Stimulated activated CD4-positive, alpha-beta T cell treated with anti-CD3 and anti-CD28 coated beads, Interleukin-4, amount 100 ng/mL, for 48 hours (primary cell): ENCODE results near the gene IDH3A.
A peak's percentile ranks its signal among the peaks of the same experiment; 100 is the strongest.

ENCODE experiments used
- DNase-seq, 2 donors: peaks; one replicate each; pipeline ENCODE4 v3.0.0-alpha.2; 2020; ENCODE audit warnings: low read depth in 2 of 2

The IDH3A gene

DNA sequence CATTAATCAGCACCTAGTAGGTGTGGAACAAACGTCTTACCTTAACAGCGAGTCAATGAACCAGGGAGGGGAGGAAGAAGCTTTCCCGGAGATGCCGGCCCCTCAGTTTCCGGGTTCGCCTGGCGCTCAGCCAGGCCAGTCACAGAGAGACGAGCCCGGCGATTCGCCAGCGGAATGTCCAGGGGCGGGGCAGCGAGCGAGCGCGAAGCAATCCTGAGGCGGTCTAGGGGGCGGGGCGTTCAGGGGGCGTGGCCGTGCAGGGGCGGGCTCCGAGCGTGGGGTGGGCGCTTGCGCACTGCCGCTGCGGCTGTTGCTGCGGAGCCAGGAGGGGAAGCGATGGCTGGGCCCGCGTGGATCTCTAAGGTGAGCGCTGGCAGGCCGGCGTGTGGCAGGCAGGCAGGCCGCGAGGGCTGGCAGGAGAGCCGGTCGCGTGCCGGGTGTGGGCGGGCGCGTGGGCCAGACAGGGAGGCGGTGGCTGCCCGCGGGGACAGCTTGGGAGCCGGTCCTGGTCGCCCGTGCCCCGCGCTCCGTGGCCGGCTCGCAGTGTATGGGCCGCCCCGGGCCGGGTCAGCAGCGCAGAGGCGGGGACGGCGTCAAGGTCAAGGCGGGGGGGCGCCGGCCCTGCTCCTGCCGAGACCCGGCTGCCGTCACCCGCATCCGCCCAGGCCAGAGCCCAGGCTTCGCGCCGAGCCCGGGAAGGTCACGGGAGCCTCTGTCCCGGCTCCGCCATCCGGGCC lies at the start of gene IDH3A:
Gene IDH3A, plus strand, starts transcription at position 295 of the 737 bp plus-strand sequence. Its CDS starts 42 bp downstream, at position 337.
- peak; percentile 100 for DNase-seq

DNA sequence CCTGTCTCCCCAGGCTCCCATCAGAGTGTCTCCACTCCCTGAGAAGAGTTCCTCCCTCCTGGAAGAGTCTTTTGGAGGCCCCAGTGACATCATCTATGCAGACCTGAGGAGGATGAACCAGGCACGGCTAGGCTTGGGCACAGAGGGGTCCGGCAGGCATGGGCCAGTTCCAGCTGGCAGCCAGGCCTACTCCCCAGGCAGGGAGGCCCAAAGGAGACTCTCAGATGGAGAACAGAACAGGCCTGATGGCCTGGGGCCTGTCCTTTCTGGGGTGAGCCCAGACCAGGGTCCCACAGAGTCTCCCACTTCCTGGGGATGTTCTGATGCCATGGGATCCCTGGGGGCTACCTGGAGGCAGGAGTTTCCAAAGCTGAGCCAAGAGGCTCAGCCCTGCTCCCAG lies 48.3 kb upstream of the IDH3A start:
- DNase-seq, result no peak

DNA sequence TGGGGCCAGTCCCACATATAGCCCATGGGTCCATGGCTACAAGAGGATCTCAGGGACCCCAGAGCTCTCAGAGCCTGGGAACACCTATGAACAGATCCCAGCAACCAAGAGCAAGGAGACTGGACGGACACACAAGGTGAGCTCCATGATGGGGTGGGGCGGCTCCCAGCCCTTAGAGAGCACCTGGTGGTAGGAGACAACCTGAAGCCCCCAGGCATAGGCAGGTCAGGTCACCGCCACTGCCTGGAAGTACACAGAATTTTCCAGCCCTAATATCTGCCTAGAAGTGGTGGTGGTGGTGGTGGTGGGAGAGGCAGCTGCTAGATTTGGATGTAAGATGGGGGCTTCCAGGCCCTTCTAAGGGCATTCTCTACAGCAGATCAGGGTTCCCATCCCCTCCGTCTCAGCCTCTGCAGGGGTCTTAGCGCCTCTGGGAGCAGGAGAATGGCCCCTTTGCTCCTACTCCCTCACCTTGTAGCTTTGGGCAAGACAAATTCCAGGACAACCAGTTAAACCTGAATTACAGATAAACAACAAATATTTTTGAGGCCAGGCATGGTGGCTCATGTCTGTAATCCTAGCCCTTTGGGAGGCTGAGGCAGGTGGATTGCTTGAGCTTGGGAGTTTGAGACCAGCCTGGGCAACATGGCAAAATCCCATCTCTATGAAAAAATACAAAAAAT lies 47.6 kb upstream of the IDH3A start:
- DNase-seq, result no peak

DNA sequence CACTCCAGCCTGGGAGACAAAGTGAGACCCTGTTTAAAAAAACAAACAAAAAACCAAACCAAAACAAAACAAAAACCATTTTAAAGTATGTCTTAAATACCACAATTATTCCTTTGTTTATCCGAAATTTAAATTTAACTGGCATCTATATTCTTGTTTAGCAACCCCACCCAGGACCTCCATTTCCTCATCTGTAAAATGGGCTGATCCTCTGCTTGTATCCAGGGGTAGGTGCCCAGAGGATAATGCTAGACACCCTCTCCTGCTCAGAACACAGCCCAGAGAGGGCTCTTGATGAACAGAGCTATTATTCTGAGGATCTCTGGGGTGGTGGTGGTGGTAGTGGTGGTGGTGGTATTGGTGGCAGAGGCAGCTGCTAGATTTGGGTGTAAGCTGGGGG lies 47.0 kb upstream of the IDH3A start:
- DNase-seq, result no peak

DNA sequence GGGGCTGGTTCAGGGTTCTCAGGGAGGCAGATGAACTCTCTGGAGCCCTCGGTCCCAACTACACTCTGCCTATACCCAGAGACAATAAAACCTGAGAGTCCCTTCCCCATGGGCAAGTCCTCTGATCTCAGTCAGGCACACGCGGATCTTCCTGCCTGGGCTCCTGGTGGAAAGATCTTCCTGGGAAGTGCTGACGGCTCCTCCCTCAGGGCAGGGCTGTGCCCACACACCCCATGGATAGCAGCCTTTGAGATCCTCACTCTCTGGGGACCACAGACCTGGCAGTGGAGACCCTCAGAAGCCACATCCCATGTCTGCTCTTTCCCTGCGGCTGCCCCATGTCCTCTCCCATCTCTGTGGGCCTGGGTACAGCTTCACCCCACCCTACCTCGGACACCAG lies 46.4 kb upstream of the IDH3A start:
- no peak for DNase-seq

DNA sequence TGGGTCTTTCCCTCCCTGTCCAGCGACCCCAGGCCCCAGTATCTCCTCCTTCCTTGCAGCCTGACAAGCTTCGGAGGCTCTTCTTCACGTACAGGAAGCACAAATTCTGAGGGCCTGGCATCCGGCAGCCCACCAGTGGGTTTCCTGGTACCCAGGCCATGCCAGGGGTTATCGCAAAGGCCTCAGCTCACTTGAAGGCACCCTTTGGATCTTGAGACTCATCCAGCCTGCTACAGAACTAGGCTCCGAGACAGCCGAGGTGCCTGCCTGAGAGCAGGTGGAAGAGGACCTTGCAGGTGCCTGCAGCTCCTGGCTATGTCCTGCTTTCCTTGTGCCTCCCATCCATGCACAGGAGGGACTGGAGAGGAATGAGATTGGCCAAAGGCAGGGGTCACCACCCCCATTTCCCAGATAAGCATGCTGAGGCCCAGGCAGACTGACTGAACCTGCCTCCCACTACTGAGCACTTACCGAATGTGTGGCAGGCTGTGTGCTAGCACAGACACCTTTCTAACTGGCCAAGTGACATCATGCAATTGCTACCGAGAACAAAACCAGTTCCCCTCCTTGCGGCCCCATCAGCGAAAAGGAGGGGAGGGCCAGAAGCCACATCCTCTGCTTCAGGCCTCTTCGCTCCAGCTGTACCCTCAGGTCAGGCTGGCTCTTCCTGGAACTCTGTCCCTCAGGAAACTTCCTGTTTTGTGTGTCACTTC lies 45.6 kb upstream of the IDH3A start:
- DNase-seq, result peak; percentile 26 to 50

DNA sequence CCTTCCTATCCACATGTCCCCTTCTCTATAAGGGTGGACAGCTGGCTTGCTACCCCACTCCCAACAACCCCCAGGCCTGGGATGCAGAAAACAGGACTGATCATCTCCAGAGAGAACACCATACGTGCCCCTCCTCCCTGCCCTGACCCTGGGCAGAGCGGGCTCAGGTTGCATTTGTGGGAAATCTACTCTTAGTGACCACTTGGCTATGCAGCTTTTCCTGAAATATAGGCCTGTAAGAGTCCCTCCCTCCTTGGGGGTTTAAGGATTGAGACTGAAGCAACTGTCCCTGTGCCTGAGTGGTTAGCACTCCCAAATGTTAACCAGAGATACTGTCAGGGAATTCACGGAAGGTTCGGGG lies 45.1 kb upstream of the IDH3A start:
- no peak for DNase-seq

DNA sequence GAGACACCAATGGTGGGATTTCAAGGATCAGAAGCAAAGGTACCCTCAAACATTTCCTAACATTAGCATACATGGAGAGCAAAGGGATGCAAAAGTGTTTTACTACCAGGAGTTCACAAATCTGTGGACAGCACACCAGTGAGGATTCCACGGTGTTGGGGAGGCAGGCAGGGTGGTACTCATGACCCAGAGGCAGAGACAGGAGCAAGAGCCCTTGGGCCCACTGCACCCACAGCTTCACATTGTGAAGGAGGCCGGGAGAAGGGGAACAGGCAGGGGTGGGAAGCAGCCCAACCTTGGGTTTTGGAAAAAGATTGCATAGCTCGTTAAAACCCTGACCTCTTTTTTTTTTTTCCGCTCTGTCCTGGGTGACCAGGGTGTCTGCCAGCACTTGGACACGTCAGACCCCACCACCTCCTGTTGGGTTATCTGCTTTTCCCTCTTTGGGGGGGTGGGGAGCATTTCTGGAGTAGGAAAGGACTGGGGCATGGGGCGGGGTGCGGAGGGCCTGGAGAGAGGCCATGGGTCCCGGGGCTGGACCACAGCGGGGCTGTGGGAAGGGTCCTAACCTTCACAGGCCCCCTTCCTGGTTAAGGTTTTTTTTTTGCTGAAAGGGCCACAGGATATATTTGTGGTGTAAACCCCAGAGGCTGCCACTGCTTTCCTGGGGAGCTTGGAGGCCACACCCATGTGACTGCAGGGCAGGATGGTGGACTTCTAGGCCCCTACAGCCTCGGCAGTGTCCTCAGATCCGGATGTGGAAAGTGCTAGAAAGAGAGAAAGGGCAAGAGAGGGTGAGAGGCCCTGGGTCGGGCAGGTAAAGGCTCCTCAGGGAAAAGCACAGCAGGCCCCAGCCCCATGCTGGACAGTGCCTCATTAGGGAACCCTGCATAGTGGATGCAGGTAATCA lies 44.3 kb upstream of the IDH3A start:
- no peak for DNase-seq

DNA sequence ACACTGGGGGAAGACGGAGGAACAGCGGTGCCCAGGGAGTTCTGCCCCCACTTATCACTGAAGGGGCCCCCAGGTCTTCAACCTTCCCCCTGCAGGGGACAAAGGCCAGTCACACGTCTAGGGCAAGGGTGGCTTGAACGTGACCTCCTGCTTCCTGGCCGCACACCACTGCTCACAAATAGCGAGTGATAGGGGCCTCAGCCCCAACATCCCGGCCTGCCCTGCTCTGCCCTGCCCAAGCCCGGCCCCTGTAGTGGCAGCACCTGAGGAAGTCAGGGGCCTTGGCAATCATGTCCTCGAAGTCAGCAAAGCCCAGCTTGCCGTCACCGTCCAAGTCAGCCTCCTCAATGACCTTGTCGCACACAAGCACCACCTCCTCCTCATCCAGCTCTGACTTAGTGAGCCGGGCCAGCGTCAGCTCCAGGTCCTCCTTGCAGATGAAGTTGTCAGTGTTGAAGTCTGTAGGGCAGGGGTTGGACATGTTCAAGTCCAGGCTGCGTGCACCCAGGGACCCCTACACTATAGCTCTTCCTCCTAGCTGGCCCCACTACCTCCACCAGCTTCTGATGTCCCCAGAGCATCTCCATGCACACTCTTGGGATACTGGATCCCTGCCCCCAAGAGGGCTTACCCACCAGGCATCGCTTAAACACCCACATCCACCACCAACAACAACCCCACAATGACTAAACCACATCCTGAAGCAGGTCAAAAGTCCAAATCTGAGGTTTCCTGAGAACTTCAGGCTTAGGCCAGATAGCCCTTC lies 43.5 kb upstream of the IDH3A start:
- no peak for DNase-seq

DNA sequence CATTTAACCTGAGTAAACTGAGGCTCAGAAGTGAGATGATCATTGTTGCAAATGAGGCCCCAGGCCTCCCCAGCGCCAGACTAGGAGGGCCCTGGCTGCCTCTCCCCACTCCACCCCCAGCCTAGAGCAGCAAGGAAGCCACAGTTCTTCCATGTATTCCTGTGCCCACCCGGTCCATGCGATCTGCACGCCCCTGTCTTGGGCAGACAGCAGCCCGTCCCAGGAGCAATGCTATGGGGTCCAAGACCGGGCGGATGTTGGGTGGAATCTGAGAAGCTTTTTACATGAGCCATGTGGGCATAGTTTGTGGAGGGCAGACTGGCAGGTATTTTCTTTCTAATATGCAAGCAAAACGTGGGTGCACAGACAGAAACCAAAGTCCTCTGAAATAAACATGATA lies 41.7 kb upstream of the IDH3A start:
- DNase-seq, result no peak

DNA sequence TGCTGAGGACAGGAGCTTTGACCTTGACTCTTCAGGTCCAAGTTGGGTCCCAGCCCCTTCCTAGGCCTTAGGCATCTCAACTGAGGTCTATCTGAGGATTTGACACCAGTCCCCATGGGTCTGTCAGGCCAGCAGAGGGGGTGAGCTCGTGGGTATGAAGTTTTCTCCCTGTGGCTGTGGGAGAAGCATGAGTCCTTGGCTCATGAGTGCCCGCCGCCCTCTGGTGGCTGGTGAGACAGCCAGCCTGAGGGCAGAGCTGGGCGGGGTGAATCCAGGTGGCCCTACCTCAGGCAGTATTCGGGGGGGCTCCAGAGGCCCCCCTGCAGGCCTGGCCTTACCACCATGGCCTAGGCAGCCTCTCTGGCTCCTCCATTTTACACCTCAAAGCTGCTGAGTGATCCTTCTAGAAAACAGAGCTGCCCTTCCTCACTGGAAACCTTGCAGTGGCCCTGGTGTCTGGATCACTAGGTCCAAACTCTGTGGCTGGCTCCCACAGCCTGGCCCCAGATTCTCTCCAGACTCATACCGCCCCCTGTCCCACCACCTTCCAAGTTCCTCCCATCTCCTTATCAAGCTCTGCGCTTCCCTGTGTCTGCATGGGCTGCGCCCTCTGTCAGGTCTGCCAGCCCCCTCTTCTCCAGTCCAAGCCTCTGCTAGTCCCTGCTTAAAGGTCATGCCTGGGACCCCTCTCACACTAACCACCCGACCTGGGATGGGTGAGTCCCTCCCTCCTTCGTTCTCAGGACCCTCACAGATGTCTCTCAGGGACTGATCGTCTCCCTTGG lies 40.7 kb upstream of the IDH3A start:
- peak; percentile 75 to 79 for DNase-seq

DNA sequence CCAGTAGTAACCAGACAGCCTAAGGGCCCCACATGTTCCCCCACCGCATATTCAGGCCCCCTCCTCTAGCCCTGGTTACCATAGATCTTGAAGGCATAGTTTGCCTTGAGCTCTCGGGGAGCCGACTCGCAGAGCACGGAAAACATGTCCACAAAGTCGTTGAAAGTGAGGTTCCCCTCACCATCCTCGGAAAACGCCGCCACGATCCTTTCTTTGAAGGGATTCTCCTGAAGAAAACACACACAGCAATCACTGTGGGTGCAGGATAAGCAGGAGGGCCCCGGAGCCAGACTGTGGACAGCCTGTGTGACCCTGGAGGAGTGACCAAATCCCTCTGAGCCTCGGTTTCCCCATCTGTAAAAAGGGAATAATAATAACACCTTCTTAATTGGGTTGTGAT lies 40.0 kb upstream of the IDH3A start:
- DNase-seq, result no peak

DNA sequence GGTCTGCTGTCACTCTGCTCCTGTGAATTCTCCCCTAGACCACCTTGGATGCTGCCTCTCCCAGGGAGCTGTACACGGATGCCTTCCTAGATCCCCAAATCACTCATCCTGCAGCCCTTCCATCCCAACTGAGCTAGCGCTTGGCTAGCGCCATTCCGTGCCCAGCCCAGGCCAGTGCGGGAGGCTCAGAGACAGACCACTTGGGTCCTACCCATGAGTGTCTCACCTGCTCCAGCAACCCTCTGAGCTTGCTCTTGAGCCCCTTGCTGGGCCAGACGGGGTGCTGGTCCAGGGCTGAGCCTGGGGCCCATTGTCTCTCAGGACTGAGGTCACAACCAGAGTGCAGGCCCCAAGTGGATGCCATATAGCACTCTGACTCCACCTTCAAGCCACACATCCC lies 39.1 kb upstream of the IDH3A start:
- DNase-seq, result no peak

DNA sequence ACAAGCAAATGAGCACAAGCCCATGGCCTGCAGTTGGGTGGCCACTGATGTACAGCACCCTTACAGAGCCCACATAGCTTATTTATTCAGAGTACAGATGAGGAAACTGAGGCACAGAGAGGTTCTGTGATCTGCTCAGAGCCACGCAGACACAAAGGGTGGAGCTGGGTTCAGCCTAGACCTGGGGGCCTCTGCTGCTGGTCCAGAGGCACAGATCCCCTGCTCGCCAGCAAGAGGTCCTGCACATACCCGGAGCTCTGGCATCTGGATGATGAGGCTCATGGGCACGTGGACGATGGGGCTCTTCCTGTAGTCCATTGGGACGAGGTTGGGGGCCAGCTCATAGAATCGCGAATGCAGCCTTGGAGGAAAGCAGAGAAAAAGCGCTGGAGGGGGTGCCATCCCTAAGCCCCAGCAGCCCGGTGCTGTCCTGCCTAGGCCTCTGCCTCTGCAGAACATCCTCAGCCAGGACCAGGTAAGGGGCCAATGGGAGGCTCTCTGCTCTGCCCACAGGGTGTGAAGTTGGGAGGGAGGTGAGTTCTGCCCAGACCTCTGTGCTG lies 38.2 kb upstream of the IDH3A start:
- no peak for DNase-seq

DNA sequence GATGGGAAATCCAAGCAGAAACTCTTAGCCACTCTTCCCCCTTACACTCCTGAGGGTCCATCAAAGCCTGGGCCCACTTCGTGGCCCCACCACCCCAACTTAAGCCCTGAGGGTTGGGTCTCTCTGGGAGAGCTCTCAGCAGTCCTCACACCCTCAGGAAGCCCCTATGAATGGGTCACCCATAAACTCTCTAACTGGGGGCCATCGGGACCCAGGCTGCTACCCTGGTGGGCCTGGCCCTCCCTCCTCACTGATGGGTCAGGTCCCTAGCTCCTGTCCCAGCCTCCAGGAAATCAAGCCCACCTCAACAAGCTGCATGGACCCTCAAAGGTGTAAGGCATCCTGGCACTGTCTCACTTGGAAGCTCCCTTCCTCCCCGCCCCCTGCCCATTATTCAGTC lies 37.4 kb upstream of the IDH3A start:
- no peak for DNase-seq

DNA sequence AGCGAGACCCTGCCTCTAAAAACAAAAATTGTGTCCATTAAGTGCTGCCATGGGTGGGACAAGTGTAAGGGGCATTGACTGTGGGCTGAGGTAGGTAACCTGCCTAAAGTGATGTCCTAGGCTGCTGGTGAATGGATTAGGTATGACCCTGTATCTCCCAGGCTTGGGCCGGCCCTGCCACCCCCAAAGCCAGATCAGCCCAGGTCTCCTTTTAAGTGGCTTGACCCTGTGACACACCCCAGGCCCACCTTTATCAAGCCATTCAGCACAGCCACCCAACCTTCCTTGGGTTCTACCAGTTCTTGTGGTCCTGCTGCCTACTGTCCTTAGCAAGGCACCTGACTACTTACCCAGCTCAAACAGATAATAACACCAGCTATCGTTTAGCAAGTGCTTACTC lies 36.6 kb upstream of the IDH3A start:
- DNase-seq, result no peak

DNA sequence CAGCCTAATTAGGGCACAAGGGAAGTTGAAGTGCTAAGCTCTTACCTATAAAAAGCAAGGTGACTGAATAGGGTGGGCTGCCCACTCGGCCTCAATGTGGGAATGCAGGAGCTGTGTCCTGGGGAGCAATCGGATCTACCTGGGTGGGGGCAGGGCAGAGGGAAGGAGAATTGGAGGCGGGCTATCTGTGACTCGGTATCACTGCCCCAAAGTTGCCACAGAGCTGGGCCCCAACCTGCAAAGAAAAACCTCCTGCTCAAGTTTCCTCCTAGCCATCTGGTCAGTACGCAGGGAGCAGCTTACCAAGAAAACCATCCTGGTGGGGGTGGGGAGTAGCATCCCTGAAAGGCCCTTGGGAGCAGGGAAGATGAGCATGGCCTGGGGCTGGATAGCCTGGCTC lies 28.6 kb upstream of the IDH3A start:
- DNase-seq, result no peak

DNA sequence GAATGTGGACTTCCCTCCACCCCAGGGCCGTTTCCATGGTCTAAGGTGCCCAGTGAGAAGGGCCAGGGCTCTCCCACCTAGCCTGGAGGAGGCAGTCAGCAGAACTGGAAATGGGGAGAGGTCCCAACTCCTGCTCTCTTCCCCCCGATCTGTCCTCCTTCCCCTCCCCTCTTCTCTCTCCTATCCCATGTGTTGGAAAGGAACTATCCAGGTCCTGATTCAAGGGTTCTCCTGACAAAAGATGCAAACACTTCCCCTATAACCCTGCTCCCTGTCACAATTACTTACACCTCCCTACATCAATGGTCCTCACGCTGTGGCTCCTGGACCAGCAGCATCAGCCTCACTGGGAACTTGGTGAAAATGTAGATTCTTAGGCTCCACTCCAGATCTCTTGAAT lies 23.9 kb upstream of the IDH3A start:
- DNase-seq, result no peak

DNA sequence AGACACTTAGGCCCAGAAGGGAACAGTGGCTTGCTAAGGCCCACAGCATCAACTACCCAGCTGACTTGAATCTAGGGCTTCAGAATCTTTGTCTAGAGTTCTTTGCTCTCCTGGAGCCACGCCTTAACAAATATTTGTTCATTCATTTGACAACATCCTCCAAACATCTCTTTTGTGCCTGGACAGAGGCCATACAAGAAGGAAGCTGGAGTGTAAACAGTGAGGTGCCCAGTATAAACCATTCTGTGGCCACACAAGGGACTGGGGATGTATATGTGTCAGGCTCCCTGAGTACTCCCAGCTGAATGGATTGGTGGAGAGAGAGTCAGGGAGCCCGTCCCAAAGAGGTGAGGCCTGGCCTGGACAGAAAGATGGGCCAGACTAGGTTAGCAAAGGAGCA lies 21.3 kb upstream of the IDH3A start:
- no peak for DNase-seq
